IMR-90 (cell line): ENCODE data around the gene SLC30A1. TPM values are rescaled to one million over a fixed set of nuclear protein-coding genes. Genes with fewer than 3 reads are reported as not detected.
A peak's percentile ranks its signal among the peaks of the same experiment; 100 is the strongest.

ENCODE experiments used
- ATAC-seq: fragments of 200-7000 bp; cut with Tn5 transposase; 2 replicates; pipeline ENCODE4 v1.9.1; 2020; ENCODE audit warnings: low read depth, mild to moderate bottlenecking, moderate library complexity
- BruUV-seq: library from RNA; stranded (reverse); fragments of 400-500 nt; replicated peaks from 2 replicates; lab custom pipeline; 2021; lab: Mats Ljungman, UMichigan
- CTCF ChIA-PET: fragments of 300-600 bp; formaldehyde crosslinking; extraction: SDS; loops from one replicate; lab custom pipeline; 2021; ENCODE audit warnings: antibody characterized with exemption; lab: Yijun Ruan, JAX
- POLR2A ChIA-PET: fragments of 300-600 bp; sonication (Branson Sonifier 250); formaldehyde crosslinking; loops from one replicate; lab custom pipeline; 2022; ENCODE audit warnings: antibody characterized with exemption; ENCODE audit not compliant: unreplicated experiment; lab: Charles Lee
- DNase-seq: peaks from one replicate; pipeline ENCODE4 v3.0.0; 2013
- H2AFZ ChIP-seq: replicated peaks from 2 replicates; pipeline ENCODE3; 2013; ENCODE audit warnings: low read length, mild to moderate bottlenecking; ENCODE audit not compliant: poor library complexity
- H2AK5ac ChIP-seq: 2 replicates; pipeline ENCODE4 v1.6.1; 2013; ENCODE audit warnings: low read depth, low read length, inconsistent platforms
- H2AK9ac ChIP-seq: replicated peaks from 2 replicates; pipeline ENCODE3; 2013; ENCODE audit warnings: mild to moderate bottlenecking, low read depth, low read length, moderate library complexity; ENCODE audit not compliant: poor library complexity
- H2BK120ac ChIP-seq: 2 replicates; pipeline ENCODE4 v1.6.1; 2013; ENCODE audit warnings: low read depth, low read length, inconsistent platforms
- H2BK15ac ChIP-seq: 3 replicates; pipeline ENCODE4 v1.6.1; 2013; ENCODE audit warnings: low read depth, low read length, inconsistent platforms
- H2BK20ac ChIP-seq: 2 replicates; pipeline ENCODE4 v1.6.1; 2013; ENCODE audit warnings: low read depth, mild to moderate bottlenecking, inconsistent platforms, low read length, moderate library complexity
- H2BK5ac ChIP-seq: 2 replicates; pipeline ENCODE4 v1.6.1; 2013; ENCODE audit warnings: mild to moderate bottlenecking, low read depth, low read length, inconsistent platforms; ENCODE audit not compliant: poor library complexity, severe bottlenecking
- H3K14ac ChIP-seq: replicated peaks from 2 replicates; pipeline ENCODE4 v1.6.1; 2013; ENCODE audit warnings: low read depth, low read length, inconsistent platforms
- H3K18ac ChIP-seq: 2 replicates; pipeline ENCODE4 v1.6.1; 2013; ENCODE audit warnings: low read depth, low read length, control low read depth
- H3K23ac ChIP-seq: 2 replicates; pipeline ENCODE4 v1.6.1; 2013; ENCODE audit warnings: low read depth, low read length, inconsistent platforms
- H3K27ac ChIP-seq: 2 replicates; pipeline ENCODE4 v1.5.1; 2013; ENCODE audit warnings: mild to moderate bottlenecking, control low read depth, low read length; ENCODE audit not compliant: insufficient read depth
- H3K27me3 ChIP-seq: 2 replicates; pipeline ENCODE4 v1.6.1; 2013; ENCODE audit warnings: low read length; ENCODE audit not compliant: control insufficient read depth, insufficient read depth
- H3K36me3 ChIP-seq: 2 replicates; pipeline ENCODE4 v1.6.1; 2013; ENCODE audit warnings: low read length, mixed read lengths; ENCODE audit not compliant: control insufficient read depth, insufficient read depth
- H3K4ac ChIP-seq: 2 replicates; pipeline ENCODE4 v1.6.1; 2013; ENCODE audit warnings: low read depth, low read length, inconsistent platforms
- H3K4me1 ChIP-seq: 2 replicates; pipeline ENCODE4 v1.6.1; 2013; ENCODE audit warnings: low read length, mixed read lengths; ENCODE audit not compliant: control insufficient read depth, insufficient read depth
- H3K4me2 ChIP-seq: 2 replicates; pipeline ENCODE4 v1.6.1; 2013; ENCODE audit warnings: low read depth, mild to moderate bottlenecking, control low read depth, low read length, moderate library complexity
- H3K4me3 ChIP-seq: 2 replicates; pipeline ENCODE4 v1.5.1; 2013; ENCODE audit warnings: low read depth, mild to moderate bottlenecking, control low read depth, low read length, moderate library complexity; ENCODE audit not compliant: insufficient read depth
- H3K56ac ChIP-seq: 2 replicates; pipeline ENCODE4 v1.6.1; 2013; ENCODE audit warnings: low read length, inconsistent platforms; ENCODE audit not compliant: insufficient read depth; ENCODE audit errors: extremely low read depth
- H3K79me1 ChIP-seq, 2 experiments: 2 replicates each; pipeline ENCODE4 v1.6.1; 2013; ENCODE audit warnings: low read length in 2 of 2, inconsistent platforms in 1 of 2, low read depth in 1 of 2
- H3K9ac ChIP-seq: 2 replicates; pipeline ENCODE4 v1.6.1; 2013; ENCODE audit warnings: low read depth, low read length, control low read depth
- H3K9me1 ChIP-seq: 2 replicates; pipeline ENCODE4 v1.6.1; 2013; ENCODE audit warnings: low read length, inconsistent platforms; ENCODE audit not compliant: insufficient read depth
- H3K9me3 ChIP-seq: 2 replicates; pipeline ENCODE4 v1.6.1; 2013; ENCODE audit warnings: low read length; ENCODE audit not compliant: control insufficient read depth, insufficient read depth
- H4K20me1 ChIP-seq: 2 replicates; pipeline ENCODE4 v1.6.1; 2013; ENCODE audit warnings: low read length, inconsistent platforms; ENCODE audit not compliant: insufficient read depth
- H4K5ac ChIP-seq: 2 replicates; pipeline ENCODE4 v1.6.1; 2013; ENCODE audit warnings: mild to moderate bottlenecking, low read depth, low read length, control low read depth
- H4K8ac ChIP-seq, 2 experiments: 2 replicates each; pipeline ENCODE4 v1.6.1; 2013; ENCODE audit warnings: low read depth in 2 of 2, low read length in 2 of 2, control low read depth in 1 of 2, inconsistent platforms in 1 of 2
- H4K91ac ChIP-seq: 2 replicates; pipeline ENCODE4 v1.6.1; 2013; ENCODE audit warnings: low read depth, low read length, inconsistent platforms; ENCODE audit not compliant: insufficient read depth
- BHLHE40 ChIP-seq: fragments of 150-350 bp; IDR thresholded peaks from 2 replicates; pipeline ENCODE4 v1.6.1; 2016; ENCODE audit warnings: mild to moderate bottlenecking, low read depth, low read length
- CEBPB ChIP-seq: IDR thresholded peaks from 2 replicates; pipeline ENCODE4 v1.6.1; 2012; ENCODE audit warnings: low read depth, low read length, improper control_type of control experiment
- ELK1 ChIP-seq: fragments of 150-350 bp; IDR thresholded peaks from 2 replicates; pipeline ENCODE4 v1.6.1; 2016; ENCODE audit warnings: low read depth, mild to moderate bottlenecking, low read length, moderate library complexity, borderline replicate concordance
- FOS ChIP-seq: fragments of 150-350 bp; IDR thresholded peaks from 2 replicates; pipeline ENCODE4 v1.6.1; 2016; ENCODE audit warnings: low read depth, low read length
- MAFK ChIP-seq: IDR thresholded peaks from 2 replicates; pipeline ENCODE4 v1.6.1; 2012; ENCODE audit warnings: low read depth, low read length, improper control_type of control experiment
- MAZ ChIP-seq: IDR thresholded peaks from 2 replicates; pipeline ENCODE4 v1.6.1; 2012; ENCODE audit warnings: low read depth, mild to moderate bottlenecking, low read length, improper control_type of control experiment, moderate library complexity, borderline replicate concordance
- NFE2L2 ChIP-seq: fragments of 150-350 bp; IDR thresholded peaks from 2 replicates; pipeline ENCODE4 v1.6.1; 2016; ENCODE audit warnings: low read depth, mild to moderate bottlenecking, low read length
- POLR2A ChIP-seq: IDR thresholded peaks from 2 replicates; pipeline ENCODE4 v1.6.1; 2012; ENCODE audit warnings: mild to moderate bottlenecking, low read depth, low read length
- RAD21 ChIP-seq: IDR thresholded peaks from 2 replicates; pipeline ENCODE4 v1.6.1; 2012; ENCODE audit warnings: low read length, improper control_type of control experiment
- RCOR1 ChIP-seq: IDR thresholded peaks from 2 replicates; pipeline ENCODE4 v1.6.1; 2012; ENCODE audit warnings: mild to moderate bottlenecking, low read length, improper control_type of control experiment; ENCODE audit not compliant: insufficient replicate concordance
- USF2 ChIP-seq: fragments of 150-350 bp; IDR thresholded peaks from 2 replicates; pipeline ENCODE4 v1.6.1; 2017; ENCODE audit warnings: mild to moderate bottlenecking, antibody characterized with exemption, low read length, low read depth
- WGBS, 2 experiments: methylation state at CpG; one replicate each; pipeline versions ENCODE4 v1.1.5 to v1.1.7; 2013; ENCODE audit warnings: missing lambda C conversion rate in 2 of 2; ENCODE audit not compliant: insufficient read length in 1 of 2; ENCODE audit errors: extremely low coverage in 2 of 2; 5-methylcytosine and 5-hydroxymethylcytosine counted together
- dilution Hi-C: fragments of 300-500 bp; cut with HindIII; formaldehyde crosslinking; loops from one replicate; pipeline ENCODE4 v1.14.3; 2018; ENCODE audit warnings: low sequenced_read_pairs; ENCODE audit not compliant: unreplicated experiment
- in situ Hi-C: fragments of 300-500 bp; cut with MboI; formaldehyde crosslinking; loops from 3 replicates; pipeline ENCODE4 v1.14.3; 2019; ENCODE audit warnings: low sequenced_read_pairs, inconsistent platforms, mixed read lengths
- intact Hi-C: fragments of 100-400 bp; cut with micrococcal nuclease; formaldehyde crosslinking; loops from 2 replicates; pipeline ENCODE4 v1.10.0; 2022
- polyA plus RNA-seq, 3 experiments: library from polyadenylated mRNA; depleted of rRNA; stranded (reverse); fragments of >200 nt; gene quantifications; 2 replicates each; pipeline ENCODE4 v1.2.3, GENCODE V29; 2012; ENCODE audit warnings: low replicate concordance in 1 of 3
- total RNA-seq: library from RNA; depleted of rRNA; stranded (reverse); fragments of >200 nt; gene quantifications from 2 replicates; pipeline ENCODE4 v1.2.3, GENCODE V29; 2012

The SLC30A1 gene
- total and polyA plus RNA-seq, 2 of the 4 experiments (the other 2 are of a cell fraction), result 5.4 to 8.4 TPM

DNA sequence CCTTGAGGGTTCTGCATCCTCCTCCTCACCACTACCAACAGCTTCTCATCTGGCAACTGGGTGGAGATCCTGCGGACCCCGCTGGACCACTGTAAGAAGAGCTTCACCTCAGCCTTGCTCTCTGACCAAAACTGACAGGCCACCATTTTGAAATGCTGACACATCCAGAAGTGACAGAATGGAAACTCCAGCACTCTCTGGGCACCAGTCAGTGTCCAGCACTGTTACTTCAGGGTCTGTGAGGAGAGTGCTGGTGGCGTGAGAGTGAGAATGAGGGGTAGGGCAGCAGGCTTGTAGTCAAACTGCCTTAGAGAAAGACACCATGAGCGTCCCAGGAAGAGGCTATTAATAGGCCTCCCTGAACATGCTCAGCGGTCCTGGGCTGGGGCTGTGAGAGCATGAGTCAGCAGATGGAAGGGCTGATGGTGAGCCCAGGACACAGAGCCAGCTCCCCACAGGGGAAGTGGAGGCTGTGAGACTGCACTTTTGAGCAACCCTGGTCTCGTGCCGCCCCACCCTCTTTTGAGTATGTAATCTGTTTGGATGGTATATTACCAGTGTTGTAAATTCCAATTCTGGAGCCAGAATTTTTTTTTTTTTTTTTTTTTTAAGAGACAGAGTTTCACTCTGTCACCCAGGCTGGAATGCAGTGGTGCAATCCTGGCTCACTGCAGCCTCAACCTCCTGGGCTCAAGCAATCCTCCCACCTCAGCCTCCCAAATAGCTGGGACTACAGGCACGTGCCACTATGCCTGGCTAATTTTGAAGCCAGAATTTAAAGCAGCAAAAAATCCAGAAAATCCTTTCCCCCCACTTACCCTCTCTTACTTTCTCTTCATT, 34.4 kb upstream of the SLC30A1 start:
- H3K27ac ChIP-seq, result peak overlapping the region; percentile 85
- H2BK15ac ChIP-seq, result peak overlapping the region; percentile 99; the same call in 2 of the 3 replicates
- BruUV-seq, result no TSS peak
- in situ Hi-C loops (no loop called here), intact Hi-C loops (loop anchor here (1.0 kb wide), 1 partner anchor 34 kb away; the partner anchor contains the start of gene SLC30A1), dilution Hi-C loops (no loop called here)
- peak overlapping the region; percentile 99 for H2AK5ac ChIP-seq
- TF ChIP-seq BHLHE40, result peak; percentile 99
- TF ChIP-seq CEBPB, result peak; percentile 70
- TF ChIP-seq RAD21, result peak; percentile 8; the same call in 1 of the 2 replicates
- peak; percentile 75 for TF ChIP-seq RCOR1
- no peak for TF ChIP-seq ELK1
- TF ChIP-seq FOS, result peak; percentile 58
- TF ChIP-seq NFE2L2, result peak; percentile 91
- peak; percentile 37 for TF ChIP-seq USF2
- peak; percentile 33; the same call in 1 of the 2 replicates for TF ChIP-seq MAZ
- no peak for TF ChIP-seq POLR2A
- peak; percentile 72 for TF ChIP-seq MAFK
- no peaks in the 10 kb centered on the region for H3K36me3 ChIP-seq
- 0 out of 2 replicates have a peak overlapping the region, but pooled peaks have one; percentile 1 for H3K9ac ChIP-seq
- no peaks in the 10 kb centered on the region for H3K27me3 ChIP-seq
- H2BK5ac ChIP-seq, result peak overlapping the region; percentile 80
- H3K4me1 ChIP-seq, result peaks cover 9% of the 10 kb centered on the region
- peak overlapping the region; percentile 99 for H4K91ac ChIP-seq
- peak overlapping the region; percentile 100 for H2BK20ac ChIP-seq
- peak overlapping the region; percentile 100 for H2BK120ac ChIP-seq
- peaks cover 13% of the 10 kb centered on the region for H3K9me1 ChIP-seq
- H3K79me1 ChIP-seq, result no peaks in the 10 kb centered on the region
- H2AFZ ChIP-seq, result peak overlapping the region; percentile 99
- H3K56ac ChIP-seq, result peak overlapping the region; percentile 83; the same call in 1 of the 2 replicates
- peak; percentile 94 for DNase-seq
- peak overlapping the region; percentile 97 for H3K23ac ChIP-seq
- peak overlapping the region; percentile 99 for H3K4ac ChIP-seq
- POLR2A ChIA-PET, result interaction anchor here (0.5 to 0.6 kb wide), 2 partner anchors 50 to 264 kb away, joined by 3 to 4 read pairs; no protein-coding TSS in a partner anchor
- H4K5ac ChIP-seq, result peak overlapping the region; percentile 82
- peak overlapping the region; percentile 84 to 99; a peak in 3 of 4 replicates for H4K8ac ChIP-seq
- CTCF ChIA-PET, result interaction anchor here (0.5 to 1.0 kb wide), 5 partner anchors 23 to 1094 kb away, joined by 3 to 5 read pairs (median 3); no protein-coding TSS in a partner anchor
- peak; percentile 99 for ATAC-seq
- H2AK9ac ChIP-seq, result peak overlapping the region; percentile 87
- no peaks in the 10 kb centered on the region for H4K20me1 ChIP-seq
- peak overlapping the region; percentile 7; the same call in 1 of the 2 replicates for H3K4me2 ChIP-seq
- peak overlapping the region; percentile 93 for H3K18ac ChIP-seq
- H3K14ac ChIP-seq, result peak overlapping the region; percentile 100
- H3K4me3 ChIP-seq, result no peak overlapping the region
- H3K9me3 ChIP-seq, result no peaks in the 10 kb centered on the region
- WGBS, 2 experiments, result 14% methylated on average over 1 of the region's 8 CpGs; no CpG with 5 or more reads in 1 of the 2 experiments
